Bone marrow (tissue), 2 donors: Measurements from ENCODE around the gene GPR143.
"Not testable (repeated sequence)": the region's sequence is repeated elsewhere in the genome, so short reads cannot be mapped to it uniquely, and the experiment has no call there.

ENCODE experiments used
- DNase-seq, 2 donors: peaks; one replicate each; lab custom pipeline; 2025; lab: John Stamatoyannopoulos, UW

GPR143 gene

GRCh38 chrX:9765737-9766097, at the start of gene GPR143:
TSS of gene GPR143 (minus strand) at chrX:9765847. CDS start at chrX:9765817, 30 bp downstream.
- DNase-seq = no peak

- not testable (repeated sequence) for DNase-seq
Measured at GRCh38 chrX:9811086-9811485, 45.4 kb upstream of the GPR143 start.

- DNase-seq = not testable (repeated sequence)
Measured at GRCh38 chrX:9809876-9810275, 44.2 kb upstream of the GPR143 start.

GRCh38 chrX:9807355-9808182, 41.9 kb upstream of the GPR143 start:
- no peak for DNase-seq

- DNase-seq = no peak
Measured at GRCh38 chrX:9805956-9806355, 40.3 kb upstream of the GPR143 start.

GRCh38 chrX:9804444-9804843, 38.8 kb upstream of the GPR143 start:
- DNase-seq = no peak

- DNase-seq = no peak
Measured at GRCh38 chrX:9802737-9803136, 37.1 kb upstream of the GPR143 start.

- DNase-seq = no peak
Measured at GRCh38 chrX:9797384-9798360, 32.0 kb upstream of the GPR143 start.

- DNase-seq = no peak
Measured at GRCh38 chrX:9794495-9794894, 28.8 kb upstream of the GPR143 start.

GRCh38 chrX:9790866-9791265, 25.2 kb upstream of the GPR143 start:
- no peak for DNase-seq

- DNase-seq = no peak
Measured at GRCh38 chrX:9789555-9789954, 23.9 kb upstream of the GPR143 start.

GRCh38 chrX:9788911-9789310, 23.3 kb upstream of the GPR143 start:
- DNase-seq = no peak

- DNase-seq = no peak
Measured at GRCh38 chrX:9786798-9787635, 21.4 kb upstream of the GPR143 start.

- DNase-seq = no peak
Measured at GRCh38 chrX:9785944-9786797, 20.5 kb upstream of the GPR143 start, which contains the start of gene SHROOM2. TSS of gene SHROOM2 (plus strand) at chrX:9786429. CDS start at chrX:9786546, 117 bp downstream.

- no peak for DNase-seq
Measured at GRCh38 chrX:9785254-9785943, 19.8 kb upstream of the GPR143 start.

GRCh38 chrX:9784332-9784731, 18.7 kb upstream of the GPR143 start:
- DNase-seq = no peak

GRCh38 chrX:9781941-9782340, 16.3 kb upstream of the GPR143 start:
- no peak for DNase-seq

- no peak for DNase-seq
Measured at GRCh38 chrX:9775930-9776329, 10.3 kb upstream of the GPR143 start.

- no peak for DNase-seq
Measured at GRCh38 chrX:9772943-9773342, 7.3 kb upstream of the GPR143 start.

GRCh38 chrX:9770319-9770718, 4.7 kb upstream of the GPR143 start:
- DNase-seq = no peak
